ENCODE data around the gene SBK2.

DNA sequence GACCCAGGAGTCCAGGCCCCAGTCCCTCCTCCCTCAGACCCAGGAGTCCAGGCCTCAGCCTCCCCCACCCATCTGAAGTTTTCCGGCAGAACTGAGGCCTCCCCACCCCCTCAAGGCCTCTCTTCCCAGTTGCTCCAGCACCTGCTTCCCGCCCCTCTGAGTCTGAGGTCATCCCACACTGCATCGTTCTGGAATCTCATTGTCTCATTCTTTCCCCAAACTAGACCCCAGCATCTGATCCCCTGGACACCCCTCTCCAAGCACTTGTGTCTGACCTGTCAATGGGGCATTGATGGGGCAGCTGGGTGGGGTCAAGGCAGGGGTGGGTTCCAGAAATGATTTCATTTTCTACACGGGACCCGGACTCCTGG, 793 bp upstream of the SBK2 start:
- TF ChIP-seq EZH2 (IDR thresholded peaks at IDR 0.05; ENCODE audit: low read depth) (no peak), CTCF (conservative IDR thresholded peaks at IDR 0.05) (no peak)

Data from PC-9 (cell line).